Activated CD4-positive, alpha-beta T cell treated with anti-CD3 and anti-CD28 coated beads for 4 hours (primary cell): ENCODE data around the gene ITPKC.

Source experiments
- DNase-seq, 2 donors: peaks; one replicate each; pipeline ENCODE4 v3.0.0-alpha.2; 2020

The ITPKC gene

DNA sequence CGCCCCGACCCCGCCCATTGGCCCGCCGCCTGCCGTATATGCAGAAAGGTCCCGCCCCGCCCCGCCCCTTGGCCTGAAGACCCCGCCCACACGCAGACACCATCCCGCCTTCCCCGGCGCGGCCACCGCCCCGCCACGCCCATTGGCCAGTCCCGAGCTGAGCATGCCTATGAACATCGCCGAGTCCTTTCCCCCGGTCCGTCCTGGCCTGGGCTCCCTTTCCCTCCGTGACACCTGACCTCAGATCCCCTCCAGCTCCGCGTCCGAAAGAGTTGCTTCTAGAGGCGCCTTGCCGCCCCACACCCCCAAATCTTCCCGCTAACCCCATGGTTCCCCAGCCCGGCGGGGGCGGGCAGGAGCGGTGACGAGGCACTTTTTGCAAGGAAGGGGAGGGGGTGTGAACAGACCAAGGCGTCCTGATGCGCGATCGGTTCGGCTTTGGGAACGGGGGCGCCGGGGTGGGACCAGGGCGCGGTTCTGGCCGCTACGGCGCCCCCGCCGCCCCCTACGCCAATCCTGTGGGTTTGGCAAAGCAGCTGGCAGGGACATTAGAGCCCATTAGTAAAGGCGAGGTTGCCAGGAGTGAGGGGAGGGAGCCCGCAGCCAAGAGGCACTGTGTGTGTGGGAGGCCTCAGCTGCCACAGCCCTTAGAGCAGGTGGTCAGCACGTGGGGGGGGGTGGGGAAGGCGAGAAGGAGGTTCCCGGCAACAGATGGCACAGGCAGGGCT lies 26.1 kb upstream of the ITPKC start:
- DNase-seq, result peak; percentile 87 to 90

DNA sequence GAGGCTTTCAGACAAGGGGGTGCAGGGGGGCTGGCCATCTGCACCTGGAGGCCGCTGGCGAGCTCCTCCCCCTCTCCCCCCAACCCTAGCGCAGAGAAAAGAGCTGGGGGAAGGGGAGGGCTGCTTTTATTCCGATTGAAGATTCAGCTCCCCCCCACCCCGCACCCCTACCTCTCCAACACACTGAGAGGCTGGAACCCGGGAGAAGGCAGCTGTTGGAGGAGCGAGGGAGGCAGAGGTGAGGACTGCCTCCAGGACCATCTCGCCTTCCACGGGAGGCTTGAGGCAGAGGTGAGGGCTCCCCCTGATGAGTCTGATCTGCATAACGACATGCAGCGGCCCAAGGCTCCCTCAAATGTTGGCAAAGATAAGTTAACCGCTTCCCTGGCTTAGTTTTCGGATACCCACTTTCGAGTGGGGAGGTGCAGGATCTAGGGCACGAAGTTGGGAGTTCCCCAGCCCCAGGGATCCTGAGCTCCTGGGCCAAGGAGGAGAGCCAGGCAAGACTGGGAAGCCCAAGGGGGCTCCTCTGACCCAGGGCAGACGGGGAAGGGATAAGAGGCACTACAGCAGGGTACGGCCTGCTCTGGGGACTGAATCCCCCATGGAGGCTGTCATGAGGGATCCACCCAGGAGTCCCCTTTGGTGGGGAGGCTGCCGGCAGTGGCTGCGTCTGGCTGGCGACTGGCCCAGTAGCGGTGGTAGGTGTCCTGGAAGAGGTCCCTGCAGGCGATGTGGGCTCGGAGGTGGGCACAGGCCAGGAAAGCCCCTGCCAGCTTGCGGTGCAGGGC lies 25.3 kb upstream of the ITPKC start:
- DNase-seq, result no peak

GRCh38 chr19:40692212-40692551 lies 24.7 kb upstream of the ITPKC start:
- no peak for DNase-seq

DNA sequence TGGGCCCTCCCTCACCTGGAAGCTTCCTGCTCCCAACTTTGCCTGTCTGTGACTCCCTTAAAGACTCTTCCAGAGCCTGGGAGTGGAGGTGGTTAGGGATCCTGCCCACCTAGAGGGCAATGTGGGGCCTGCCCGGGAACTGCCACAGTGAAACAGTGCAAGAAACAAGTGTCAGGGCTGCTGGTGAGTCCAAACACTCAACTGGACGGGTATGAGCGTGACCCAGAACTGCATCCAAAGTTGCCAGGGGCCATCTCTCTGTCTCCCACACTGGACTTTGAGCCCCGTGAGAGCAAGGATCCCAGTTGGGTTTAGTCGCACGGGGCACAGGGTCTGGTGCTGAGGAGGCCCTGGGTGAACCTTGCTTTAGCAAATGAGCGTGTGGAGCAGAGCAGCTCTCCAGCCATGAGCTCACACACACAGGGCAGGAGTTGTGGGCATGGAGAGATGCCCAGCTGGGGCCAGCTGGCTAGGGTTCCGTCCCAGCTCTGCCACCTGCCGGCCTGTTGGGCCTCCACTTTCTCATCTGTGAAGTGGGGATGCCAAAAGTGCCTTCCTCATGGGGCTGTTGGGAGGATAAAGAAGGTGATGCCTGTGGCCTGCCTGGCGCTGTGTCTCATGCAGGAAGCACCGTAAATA lies 23.6 kb upstream of the ITPKC start:
- DNase-seq, result no peak

DNA sequence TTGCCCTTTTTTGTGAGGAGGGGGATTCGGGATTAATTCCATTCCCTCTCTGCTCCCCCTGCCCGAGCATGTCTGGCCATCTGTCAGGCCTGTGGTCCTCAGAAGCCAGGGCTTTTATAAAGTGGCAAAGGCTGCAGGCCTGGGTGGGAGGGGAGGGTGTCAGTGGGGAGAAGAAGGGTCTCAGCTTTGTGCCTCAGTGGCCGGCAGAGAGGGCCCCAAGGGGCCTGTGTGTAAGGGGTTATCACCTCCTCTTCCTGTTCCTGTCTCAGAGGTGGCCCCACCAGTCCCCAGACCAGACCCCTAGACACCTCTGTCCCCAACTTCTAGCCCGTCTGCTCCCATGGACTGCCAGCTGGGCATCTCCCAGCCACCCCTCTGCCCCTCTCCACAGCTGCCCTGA lies 23.0 kb upstream of the ITPKC start:
- no peak for DNase-seq

DNA sequence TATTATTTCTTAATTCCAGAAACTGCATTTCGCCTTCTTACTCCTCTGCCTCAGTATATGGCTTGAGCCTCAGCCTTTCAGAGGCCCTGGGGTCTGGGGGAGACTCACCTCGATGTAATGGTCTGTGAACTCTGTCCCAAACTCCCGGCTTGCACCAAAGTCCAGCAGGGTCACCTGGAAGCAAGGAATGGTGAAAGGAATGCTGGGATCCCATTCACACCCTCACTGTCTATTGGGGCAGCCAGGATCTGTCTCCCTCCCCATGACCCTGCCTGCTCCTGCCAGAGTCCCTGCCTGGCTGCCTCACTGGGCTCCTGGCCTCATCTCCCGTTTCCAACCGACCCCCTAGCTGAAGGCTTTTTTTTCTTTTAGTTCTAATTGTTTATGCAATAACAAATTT lies 21.0 kb upstream of the ITPKC start:
- DNase-seq, result no peak

DNA sequence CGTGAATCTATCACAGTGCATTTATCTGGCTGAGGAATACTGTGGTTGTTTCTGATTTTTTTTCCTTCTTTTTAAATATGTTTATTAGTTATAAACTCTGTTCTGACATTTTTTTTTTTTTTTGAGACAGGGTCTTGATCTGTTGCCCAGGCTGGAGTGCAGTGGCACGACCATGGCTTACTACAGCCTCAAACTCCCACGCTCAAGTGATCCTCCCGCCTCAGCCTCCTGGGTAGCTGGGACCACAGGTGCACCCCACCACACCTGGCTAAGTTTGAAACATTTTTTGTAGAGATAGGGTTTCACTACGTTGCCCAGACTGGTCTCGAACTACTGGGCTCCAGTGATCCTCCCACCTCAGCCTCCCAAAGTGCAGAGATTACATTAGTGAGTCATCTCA lies 19.9 kb upstream of the ITPKC start:
- DNase-seq, result no peak

DNA sequence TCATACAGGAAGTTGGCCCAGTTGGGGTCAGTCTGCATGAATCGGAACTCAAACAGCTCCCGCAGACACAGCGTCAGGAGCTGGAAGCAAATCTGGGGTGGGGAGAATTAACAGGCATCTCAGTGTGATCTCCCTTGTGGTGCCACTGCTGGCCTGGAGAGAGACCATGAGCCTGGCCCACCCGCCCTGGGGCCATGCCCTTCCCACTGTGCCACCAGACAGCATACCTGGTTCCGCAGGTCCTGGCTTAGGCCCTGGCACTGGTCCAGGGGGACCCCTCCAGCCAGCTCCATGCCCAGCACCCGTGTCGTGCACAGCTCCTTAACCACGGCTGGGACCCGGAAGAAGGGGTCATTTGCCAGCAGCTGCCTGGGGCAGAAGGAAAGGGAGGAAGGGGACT lies 16.8 kb upstream of the ITPKC start:
- DNase-seq, result no peak

DNA sequence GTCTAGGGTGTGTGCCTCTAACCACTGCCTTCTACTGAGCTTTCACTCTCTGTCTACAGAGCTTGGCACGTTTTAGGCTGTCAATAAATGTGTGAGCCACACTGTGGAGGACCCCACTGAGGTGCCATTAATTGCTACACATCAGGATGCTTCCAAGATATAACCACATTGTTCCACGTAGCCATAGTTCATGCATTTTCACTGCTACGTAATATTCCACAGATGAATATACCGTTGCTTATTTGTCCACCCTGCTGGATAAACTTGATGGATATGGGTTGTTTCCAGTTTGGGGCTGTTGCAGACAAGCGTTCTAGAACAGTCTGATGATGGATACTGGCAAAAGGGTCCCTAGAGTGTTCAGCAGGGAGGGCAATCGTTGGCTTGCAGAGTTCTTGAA lies 15.2 kb upstream of the ITPKC start:
- DNase-seq, result no peak

DNA sequence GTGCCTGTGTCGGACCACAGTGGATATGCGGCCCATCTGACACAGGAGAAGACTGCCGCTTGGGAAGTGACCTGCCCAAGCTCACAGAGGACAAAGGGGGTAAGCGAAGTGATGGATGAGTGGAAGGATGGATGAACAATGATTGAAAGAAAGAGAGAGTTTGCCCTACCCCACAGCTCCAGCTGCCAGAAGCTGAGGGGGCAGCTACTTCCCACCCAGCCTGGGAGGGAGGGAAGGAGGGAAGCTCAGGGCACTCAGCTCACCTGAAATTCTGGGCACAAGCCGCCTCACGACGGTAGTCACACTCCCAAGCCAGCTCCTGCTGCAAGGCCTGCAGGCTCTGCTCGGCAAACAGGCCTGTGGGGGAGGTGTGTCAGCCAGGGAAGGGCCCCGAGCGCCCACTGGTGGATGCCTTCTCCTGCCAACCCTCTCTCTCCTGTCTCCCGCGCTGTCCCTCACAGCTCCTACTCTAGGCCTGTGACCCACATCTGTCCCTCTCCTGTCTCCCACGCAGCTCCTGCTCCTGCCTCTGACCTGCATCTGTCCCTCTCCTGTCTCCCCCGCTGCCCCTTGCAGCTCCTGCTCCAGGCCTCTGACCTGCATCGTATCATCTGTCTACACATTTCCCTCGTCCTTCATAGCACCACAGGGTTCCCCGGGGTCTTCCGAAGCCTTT lies 14.4 kb upstream of the ITPKC start:
- no peak for DNase-seq

GRCh38 chr19:40703029-40703755 lies 13.7 kb upstream of the ITPKC start:
- DNase-seq, result no peak

GRCh38 chr19:40704491-40705361 lies 12.2 kb upstream of the ITPKC start:
- no peak for DNase-seq

- DNase-seq, result no peak
Measured at GRCh38 chr19:40705362-40705651, 11.6 kb upstream of the ITPKC start.

GRCh38 chr19:40705950-40706619 lies 10.8 kb upstream of the ITPKC start:
- no peak for DNase-seq

GRCh38 chr19:40707615-40708014 lies 9.3 kb upstream of the ITPKC start:
- DNase-seq, result no peak

- no peak for DNase-seq
Measured at GRCh38 chr19:40709817-40710216, 7.1 kb upstream of the ITPKC start.

DNA sequence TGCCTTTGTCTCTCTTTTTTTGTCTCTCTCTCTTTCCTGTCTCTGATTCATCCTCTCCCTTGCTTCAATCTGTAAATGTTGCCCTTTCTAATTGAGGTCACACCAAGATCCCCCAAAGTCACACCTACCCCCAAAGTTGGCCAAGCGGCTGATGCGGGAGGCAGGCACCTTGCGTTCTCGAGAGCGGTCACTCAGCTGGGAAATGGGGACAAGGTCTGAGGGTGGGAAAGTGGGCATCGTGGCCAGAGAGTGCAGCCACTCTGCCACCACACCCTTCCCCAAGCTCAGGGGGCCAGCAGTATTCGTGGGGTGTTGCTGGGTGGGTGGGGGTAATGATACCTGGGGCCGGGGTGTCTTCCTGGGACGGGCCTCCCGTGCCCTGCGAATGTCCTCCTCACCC lies 3.0 kb upstream of the ITPKC start:
- no peak for DNase-seq

GRCh38 chr19:40714441-40715299 lies 2.2 kb upstream of the ITPKC start:
- peak; percentile 90 to 91 for DNase-seq

DNA sequence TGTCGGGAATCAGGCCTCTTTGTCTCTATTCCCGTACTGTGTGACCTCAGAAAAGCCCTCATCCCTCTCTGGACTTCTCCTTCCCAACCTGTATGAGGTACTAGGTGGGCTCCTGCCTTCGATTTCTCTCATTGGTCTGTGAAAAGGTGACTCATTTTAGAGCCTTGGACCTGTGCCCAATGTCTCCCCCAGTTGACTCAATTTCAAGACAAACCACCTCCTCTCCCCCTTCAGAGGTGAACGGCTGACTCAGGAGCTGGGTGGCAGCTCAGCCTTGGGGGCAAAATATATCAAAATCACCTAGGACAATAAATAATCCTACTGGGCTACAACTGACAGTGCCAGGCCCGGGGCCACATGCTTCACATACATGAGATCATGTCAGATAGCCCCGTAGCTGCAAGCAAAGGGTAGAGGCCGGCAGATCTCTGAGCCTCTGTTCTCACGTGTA lies 856 bp upstream of the ITPKC start:
- peak; percentile 82 for DNase-seq

GRCh38 chr19:40717325-40717879 lies 490 bp downstream of the ITPKC start:
- DNase-seq, result no peak
